GM19467 (cell line): ENCODE results near the gene SLC3A2.
"Not testable (repeated sequence)": the region's sequence is repeated elsewhere in the genome, so short reads cannot be mapped to it uniquely, and the experiment has no call there.

Source experiments
- ATAC-seq: cut with Tn5 transposase; IDR thresholded peaks from one replicate; pipeline ENCODE4 v1.9.1; 2021; ENCODE audit warnings: mild to moderate bottlenecking, moderate library complexity; ENCODE audit not compliant: unreplicated experiment

Gene SLC3A2

DNA sequence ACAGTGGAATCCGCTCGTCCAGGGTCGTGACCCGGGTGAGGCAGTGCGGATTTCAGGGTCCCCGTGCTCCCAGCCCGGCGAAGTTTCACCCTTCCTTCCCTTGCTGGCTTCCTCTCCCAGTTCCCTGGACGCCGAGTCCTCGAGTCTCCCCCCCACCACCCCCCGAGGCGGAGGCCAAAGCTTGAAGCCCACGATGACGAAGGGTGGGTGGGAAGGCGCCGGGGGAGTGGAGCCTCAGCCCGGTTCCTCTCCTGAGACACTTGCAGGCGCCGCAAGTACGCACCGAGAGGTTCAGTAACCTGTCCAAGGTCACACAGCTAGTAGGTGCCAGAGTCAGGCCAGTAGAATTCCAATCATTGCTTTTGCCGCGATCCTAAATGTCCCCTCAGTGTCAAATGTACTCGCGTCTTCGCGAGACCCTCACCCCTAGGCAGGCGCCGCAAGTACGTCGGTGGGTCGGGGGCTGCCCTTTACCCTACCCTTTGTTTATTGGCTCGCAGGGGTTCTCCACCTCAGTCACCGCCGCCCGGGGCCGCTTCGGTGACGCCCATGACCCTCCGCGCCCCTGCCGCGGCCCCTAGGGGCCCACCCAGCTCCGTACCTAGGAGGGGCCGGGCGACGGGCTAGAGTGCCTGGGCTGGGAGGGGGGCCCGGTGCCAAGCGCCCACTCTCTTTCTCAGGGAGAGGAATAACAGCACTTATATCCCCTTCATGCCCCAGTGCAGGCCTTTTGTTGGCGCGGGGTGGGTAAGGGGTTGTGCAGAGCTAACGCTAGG is 46.2 kb downstream of the SLC3A2 start:
- no peak for ATAC-seq

DNA sequence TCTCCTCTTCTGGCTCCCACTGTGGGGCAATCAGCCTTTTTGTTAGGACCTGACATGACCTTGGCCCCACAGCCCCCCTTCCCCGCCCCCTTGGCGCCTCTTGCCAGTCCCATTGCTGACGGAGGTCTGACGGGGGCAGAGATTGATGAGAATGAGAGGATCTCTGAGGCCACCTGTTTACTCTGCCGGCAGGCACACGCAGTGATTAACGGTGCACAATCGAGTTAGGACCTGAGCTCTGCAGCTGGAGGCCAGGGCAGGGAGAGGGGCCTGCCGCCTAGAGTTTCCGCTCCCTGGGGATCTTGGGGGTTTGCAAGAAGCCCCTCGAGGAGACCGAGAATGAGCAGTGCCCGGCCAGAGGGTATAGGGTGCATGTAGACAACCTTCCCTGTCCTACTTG is 47.3 kb downstream of the SLC3A2 start:
- no peak for ATAC-seq

DNA sequence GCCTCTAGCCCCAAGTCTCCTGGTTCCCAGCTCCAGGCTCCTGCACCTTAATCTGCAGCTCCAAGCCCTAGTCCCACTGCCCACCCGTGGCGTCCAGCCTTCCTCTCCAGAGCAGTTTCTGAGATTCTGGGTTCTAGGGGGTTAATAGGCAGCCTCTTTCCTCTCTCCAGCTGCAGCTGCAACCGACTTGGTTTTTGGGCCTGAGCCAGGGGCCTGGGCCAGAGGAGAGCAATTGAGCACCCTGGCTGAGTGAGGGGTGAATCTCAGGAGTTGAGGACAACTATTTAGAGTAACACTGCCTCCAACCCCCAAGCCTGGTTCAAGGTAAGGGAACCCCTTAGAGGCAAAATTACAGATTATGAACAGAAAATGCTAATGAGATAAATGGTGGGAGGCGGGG is 49.5 kb downstream of the SLC3A2 start:
- no peak for ATAC-seq

DNA sequence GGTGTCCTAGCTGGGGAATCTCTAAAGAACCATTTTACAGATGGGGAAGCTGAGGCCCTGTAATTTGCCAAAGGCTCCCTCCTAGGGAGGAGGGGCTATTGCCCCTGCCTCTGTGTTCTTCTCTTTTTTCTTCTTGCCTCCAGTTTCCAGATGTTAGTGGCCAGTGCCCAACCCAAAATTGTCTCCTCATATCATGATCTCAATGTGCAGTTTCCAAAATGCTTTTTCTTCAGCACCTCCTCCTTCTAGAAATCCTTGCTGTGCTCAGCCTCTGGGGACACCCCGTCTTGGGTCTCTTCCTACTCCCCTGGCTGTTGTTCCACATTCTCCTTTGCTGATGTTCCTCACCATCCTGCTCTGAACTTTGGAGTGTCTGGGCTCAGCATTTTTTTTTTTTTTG is 50.0 kb downstream of the SLC3A2 start:
- no peak for ATAC-seq

DNA sequence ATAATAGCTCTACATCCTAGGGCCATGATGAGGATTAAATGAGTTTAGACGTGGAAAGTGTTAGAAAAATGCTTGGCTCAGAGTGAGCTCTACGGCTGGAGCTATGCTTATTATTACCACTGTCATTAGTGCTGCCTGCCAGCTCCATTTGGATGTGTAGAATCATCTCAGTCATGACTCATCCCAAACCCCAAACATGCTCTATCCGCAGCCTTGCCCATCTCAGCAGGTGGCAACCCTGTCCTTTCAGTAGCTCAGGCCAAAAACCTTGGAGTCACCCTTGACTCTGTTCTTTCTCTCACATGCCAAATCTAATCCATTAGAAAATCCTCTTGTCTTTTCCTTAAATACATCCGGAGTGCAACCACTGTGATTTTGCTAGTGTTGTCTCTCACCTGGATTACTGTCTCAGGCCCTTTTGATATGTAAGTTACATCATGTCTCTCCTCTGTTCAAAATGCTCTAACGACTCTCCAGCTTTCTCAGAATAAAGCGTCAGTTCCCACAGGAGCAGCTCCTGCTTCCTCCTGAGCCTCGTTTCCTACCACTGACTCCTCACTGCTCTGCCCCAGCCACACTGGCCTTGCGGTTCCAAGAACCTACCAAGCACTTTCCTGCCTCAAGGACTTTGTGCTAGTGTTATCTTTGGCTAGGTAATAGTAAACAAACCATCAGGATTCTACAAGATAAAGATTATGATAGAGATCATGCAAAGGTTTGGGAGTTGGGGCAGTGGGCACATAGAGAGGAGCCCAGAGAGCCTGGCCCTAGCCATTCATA is 51.0 kb downstream of the SLC3A2 start:
- no peak for ATAC-seq

DNA sequence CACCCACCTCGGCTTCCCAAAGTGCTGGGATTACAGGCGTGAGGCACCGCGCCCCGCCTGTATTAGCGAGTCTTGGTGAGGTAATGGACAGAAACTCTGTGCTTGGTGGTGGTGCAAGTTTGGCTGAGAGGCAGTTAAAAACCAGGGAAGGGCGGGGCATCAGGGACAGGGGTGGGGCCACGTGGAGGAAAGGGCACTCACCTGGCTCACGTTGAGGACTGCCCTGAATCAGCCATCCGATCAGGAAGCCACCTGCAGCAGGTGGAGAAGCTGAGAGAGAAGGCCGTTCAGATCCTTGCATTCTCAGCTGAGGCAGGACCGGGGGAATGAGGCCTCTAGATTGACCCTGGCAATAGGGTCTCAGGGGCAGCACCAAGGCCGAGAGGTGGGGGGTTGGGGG is 52.6 kb downstream of the SLC3A2 start:
- ATAC-seq = no peak

DNA sequence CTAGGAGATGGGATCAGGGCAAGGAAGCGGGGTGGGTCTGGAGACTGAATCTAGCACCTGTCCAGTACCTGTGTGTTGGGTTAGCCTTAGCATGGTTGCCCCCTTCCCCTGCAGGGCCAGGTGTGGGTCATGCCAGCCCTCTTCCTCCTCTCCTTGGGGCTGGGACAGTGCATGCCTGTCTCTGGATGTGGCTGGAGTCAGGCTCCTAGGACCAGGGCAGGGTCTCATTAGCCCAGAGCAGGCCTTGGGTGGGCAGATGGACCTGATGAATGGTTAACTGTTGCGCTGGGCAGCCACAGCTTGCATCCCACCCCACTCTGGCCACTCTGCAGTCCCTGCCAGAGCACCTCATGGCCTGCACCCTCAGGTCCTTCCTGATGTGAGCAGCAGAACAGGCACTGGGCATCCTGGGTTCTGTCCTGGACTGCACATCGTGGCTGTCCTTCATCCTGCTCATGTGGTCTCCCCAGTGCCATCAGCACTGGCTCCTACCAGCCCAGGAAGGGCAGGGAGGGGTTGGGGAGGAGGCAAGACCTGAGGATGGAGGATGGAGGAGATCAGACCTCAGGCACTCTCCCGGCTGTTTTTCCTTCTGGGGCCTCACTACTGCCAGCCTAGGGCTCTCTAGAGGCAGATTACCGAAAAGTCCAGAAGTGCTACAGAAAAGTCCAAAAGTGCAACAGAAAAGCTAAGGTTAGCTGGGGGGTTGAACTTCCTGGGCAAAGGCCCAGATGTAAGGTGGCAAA is 53.2 kb downstream of the SLC3A2 start:
- no peak for ATAC-seq

DNA sequence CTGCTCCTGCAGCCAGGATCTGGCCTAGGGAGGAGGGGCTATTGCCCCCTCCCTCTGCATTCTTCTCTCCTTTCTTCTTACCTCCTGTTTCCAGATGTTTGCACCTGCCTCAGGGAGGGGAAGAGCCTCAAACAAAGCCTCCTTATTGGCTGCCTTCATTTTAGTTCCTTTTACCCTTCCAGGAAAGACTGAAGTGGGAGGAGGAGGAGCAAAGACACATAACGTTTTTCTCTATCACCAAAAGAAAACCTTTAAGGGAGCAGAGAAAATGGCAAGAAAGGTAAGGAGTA is 53.7 kb downstream of the SLC3A2 start:
- ATAC-seq = no peak

DNA sequence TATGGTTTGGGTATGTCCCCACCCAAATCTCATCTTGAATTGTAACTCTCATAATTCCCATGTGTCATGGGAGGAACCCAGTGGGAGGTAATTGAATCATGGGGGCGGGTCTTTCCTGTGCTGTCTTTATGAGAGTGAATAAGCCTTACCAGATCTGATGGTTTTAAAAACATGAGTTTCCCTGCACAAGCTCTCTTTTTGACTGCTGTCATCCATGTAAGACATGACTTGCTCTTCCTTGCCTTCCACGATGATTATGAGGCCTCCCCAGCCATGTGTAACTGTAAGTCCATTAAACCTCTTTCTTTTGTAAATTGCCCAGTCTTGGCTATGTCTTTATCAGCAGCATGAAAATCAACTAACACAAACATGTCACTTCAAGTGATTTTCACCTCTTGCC is 56.8 kb downstream of the SLC3A2 start:
- ATAC-seq = not testable (repeated sequence)
